ENCODE measurements around the gene S100A14.
"Not testable (repeated sequence)": the region's sequence is repeated elsewhere in the genome, so short reads cannot be mapped to it uniquely, and the experiment has no call there.

S100A14 gene

GRCh38 chr1:153616144-153616916, at the start of gene S100A14:
Gene S100A14, minus strand, starts transcription at chr1:153616325. Its CDS starts 467 bp downstream, at chr1:153615858.
- DNase-seq = no peak

DNA sequence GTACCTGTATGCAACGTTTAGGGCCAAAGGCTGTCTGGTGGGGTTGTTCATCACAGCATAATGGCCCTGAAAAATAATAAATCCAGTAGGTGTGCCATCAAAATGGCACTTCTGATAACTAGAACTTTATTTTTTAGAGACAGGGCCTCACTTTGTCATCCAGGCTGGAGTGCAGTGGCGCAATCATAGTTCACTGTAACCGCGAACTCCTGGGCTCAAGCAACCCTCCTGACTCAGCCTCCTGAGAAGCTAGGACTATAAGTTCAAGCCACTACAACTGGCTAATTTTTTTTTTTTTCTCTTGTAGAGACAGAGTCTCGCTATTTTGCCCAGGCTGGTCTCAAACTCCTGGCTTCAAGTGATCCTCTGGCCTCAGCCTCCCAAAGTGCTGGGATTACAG, 47.1 kb upstream of the S100A14 start:
- no peak for DNase-seq

DNA sequence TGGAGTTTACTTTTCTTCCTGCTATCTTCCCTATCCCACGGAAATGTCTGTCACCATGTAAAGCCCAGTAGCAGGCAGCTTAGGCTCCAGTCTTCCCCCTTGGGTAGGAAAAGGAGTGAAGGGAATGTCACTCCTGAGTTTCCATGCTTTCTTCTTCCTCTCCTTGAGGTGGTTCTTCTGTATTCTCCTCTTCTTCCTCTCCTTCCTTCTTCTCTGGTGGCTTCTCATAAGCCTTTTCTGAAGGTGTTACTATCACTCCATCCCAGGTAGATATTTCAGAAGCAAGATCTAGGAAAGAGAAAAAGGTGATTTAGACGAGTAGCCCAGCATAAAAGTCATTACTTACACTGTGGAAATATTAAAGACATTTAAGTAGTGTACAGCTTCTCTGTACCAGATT, 46.1 kb upstream of the S100A14 start:
- DNase-seq = no peak

GRCh38 chr1:153661111-153661708, 45.1 kb upstream of the S100A14 start:
- no peak for DNase-seq

DNA sequence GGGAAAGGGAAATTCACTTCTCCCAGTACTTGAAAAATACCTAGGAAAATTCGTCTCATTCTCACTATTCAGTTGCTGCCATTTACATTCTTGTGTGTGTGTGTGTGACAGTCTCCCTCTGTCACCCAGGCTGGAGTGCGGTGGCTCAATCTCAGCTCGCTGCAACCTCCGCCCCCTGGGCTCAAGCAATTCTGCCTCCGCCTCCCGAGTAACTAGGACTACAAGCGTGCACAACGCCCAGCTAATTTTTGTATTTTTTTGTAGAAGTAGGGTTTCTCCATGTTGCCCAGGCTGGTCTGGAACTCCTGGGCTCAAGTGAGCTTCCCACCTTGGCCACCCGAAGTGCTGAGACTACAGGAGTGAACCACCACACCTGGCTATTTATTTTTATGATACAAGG, 43.5 kb upstream of the S100A14 start:
- no peak for DNase-seq

- no peak for DNase-seq
Measured at GRCh38 chr1:153659175-153659534, 43.0 kb upstream of the S100A14 start.

GRCh38 chr1:153658400-153659174, 42.5 kb upstream of the S100A14 start, which contains the start of gene SNAPIN:
Gene SNAPIN, plus strand, starts transcription at chr1:153658703. Its CDS starts 41 bp downstream, at chr1:153658744.
- peak; percentile 97 for DNase-seq

DNA sequence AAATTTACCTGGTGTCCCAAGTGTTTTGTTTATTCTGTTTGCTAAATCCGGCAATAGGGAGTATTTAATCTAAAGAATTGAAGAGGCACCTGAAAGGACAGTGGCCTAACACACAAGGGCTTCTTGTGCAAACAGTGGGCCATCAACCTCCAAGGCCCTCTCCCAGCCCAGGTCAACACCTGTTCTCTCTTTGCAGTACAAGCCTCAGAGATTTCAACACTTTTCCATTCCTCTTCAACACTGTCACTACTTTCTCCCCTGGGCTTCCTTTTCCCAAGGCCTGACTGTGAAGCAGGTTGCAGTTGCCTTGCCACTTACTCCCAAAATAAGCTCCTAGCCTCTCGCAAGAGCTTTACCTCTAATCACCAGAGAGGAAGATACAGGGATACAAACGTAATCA, 39.2 kb upstream of the S100A14 start:
- no peak for DNase-seq

DNA sequence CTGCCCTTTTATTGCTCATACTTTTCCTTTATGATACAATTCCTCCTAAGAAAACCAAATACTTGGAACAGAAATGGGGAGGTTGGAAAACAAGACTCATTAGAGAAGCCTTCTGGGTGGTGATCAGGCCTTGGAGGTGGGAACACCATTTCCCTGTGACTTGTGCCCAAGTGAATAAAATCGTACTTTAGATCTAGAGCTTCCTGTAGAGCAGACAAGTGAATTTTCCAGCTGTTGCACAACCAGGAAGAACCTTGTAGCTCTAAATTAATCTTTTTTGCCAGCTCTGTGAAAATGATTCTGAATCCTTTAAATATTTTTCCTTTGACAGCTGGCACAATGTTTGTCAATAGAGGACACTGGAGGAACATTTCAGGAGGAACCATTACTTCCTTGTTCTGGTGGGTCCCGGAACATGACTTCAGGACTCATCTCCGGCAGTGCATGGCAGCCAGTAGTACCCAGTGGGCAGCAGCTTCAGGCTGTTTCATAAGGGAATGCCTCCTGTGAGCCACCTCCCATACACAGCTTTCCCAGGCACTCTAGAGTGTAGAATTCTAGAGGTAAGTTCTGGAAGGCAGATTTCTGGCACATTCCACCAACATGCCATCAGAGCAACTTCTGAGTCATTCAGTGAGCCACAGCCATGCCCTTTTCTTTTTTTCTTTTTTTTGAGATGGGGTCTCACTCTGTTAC, 36.8 kb upstream of the S100A14 start:
- DNase-seq = no peak

DNA sequence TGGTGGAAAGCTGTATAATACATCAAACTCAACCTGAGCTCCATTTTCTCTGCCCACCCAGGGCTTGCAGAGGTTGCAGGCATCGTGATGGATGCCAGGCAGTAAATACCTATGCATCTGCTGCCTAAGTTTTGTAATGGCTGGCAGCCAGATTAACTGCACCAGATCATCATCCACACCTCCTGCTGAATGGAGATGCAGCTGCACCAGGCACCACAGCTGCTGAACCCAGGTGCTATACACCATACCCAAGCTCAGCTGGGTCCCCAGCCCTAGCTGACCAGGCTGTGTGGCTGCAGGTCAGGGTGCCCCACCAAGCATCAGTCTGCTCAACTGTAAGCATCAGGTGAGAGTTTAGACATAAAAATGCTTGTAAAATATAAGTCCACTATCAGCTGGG, 35.6 kb upstream of the S100A14 start:
- peak; percentile 84 for DNase-seq

DNA sequence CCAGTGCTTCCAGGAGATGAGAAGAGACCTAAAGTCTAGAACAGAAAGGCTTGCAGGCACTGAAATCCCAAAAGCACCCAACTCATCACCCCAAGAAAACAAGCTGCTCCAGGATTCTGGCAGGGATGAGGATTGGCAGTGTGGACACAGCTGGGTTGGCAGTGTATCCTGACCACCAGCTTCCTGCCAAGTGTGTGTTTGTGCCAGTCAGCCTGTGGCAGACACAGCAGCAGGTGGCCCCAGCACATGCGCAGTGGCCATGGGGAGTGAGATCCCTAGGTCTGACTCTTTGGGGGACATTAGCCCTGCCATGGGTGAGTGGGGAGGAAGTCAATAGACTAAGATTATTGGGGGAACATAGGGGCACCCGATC, 33.7 kb upstream of the S100A14 start:
- peak; percentile 86 for DNase-seq

- peak; percentile 69 for DNase-seq
Measured at GRCh38 chr1:153649137-153649862, 33.2 kb upstream of the S100A14 start.

DNA sequence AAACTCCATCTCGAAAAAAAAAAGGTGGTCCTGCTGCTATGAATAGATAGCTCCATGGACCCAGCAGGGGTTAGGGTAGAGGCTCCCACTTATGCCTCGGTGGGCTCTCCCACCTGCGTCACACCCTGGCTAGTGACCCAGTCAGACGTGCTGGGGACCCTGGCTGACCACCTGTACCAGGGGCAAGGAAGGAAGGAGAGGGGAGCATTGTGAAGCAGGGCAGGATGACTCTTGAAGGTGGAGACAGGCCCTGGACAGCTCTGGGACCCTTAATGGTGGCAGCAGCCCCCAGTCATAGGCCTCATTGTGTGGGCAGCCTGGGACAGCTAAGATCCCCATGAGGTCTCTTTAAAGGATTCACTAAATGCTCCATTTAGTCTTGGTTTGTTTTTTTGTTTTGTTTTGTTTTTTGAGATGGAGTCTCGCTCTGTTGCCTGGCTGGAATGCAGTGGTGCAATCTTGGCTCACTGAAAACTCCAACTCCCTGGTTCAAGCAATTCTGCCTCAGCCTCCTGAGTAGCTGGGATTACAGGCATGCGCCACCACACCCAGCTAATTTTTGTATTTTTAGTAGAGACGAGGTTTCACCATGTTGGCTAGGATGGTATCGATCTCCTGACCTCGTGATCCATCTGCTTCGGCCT, 32.0 kb upstream of the S100A14 start:
- no peak for DNase-seq

DNA sequence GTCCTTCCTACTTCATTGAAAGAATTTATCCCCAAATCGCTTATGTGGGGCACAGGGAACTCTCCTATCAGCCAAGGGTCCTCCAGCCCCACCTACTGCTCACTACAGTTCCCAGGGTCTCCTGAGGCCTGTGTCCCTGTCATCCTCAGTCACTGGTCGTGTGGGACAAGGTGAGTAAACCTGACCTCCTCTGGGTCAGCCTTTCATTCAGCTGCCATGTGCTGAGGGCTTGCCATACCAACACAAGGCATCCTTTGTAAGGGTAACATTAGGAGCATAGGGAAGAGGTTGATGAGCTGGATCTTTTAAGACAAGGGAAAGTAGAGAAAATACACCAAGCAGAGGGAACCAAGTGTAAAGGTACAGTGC, 31.2 kb upstream of the S100A14 start:
- no peak for DNase-seq

DNA sequence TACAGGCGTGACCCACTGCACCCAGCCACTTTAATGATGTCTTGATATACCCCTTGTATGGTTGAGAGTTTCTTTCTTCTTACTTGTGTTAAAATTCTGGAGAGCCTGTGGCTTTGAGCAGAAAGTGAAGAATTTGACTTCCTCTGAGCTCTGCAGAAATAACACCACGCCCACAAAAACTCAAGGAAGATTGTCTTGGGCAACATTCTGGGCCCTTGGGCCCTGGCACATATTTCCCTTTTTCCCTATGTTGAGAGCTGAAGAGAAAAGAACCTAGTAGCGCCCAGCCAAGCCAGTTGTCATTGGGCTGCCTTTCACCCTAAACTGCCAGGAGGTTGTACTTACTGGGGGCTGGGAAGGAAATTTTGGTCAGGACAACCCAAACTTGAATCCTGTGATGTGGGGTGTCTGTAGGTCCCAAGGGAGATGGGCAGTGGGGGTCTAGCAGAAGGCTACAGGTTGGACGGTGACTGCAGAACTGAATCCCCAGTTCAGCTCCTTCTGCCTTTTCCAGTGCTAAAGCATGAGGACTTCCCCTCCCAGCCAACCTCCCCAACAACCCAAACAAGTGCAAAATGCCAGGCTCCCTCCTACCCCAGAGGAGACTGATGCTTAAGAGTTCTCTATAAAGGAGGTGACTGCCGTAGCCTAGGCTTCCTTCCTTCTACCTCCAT, 30.7 kb upstream of the S100A14 start:
- DNase-seq = no peak

DNA sequence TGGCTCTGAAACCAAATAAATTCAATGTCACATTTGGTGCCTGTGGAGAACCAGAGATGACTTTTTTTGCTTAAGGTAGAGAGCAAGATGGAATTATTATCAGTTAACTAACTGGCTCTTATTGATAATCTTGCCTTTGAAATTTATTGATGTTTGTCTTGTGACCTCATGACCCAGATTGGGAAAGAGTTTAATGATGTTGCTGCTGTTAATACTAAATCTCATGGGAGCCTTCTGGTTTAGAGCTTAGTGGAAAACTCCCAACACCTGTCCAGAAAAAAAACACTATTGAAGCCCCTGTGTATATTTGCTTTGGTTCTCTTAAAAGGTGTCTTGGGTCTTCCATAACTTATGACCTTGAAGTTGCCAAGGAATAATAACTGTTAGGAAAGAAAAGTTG, 27.7 kb upstream of the S100A14 start:
- no peak for DNase-seq

- DNase-seq = no peak
Measured at GRCh38 chr1:153643100-153643499, 27.0 kb upstream of the S100A14 start.

DNA sequence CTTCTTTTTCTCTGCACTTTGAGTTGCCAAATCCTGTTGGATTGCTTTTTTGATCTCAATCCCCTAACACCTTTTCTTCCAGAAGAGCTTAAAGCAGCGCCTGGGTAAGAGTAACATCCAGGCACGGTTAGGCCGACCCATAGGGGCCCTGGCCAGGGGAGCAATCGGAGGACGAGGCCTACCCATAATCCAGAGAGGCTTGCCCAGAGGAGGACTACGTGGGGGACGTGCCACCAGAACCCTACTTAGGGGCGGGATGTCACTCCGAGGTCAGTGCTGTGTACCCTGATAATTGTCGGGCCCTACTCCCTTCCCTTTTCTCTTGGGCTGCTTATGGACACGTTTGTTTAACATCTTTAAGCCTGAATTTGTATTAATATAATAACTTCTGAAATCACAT, 26.0 kb upstream of the S100A14 start:
- no peak for DNase-seq

- no peak for DNase-seq
Measured at GRCh38 chr1:153640861-153641260, 24.7 kb upstream of the S100A14 start.

DNA sequence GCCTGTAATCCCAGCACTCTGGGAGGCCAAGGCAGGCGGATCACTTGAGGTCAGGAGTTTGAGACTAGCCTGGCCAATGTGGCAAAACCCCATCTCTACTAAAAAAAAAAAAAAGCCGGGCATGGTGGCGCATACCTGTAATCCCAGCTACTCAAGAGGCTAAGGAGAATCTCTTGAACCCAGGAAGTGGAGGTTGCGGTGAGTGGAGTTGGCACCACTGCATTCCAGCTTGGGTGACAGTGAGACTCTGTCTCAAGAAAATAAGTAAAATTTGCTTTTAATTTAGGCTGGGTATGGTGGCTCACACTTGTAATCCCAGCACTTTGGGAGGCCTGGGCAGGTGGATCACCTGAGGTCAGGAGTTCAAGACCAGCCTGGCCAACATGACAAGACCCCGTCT, 24.1 kb upstream of the S100A14 start:
- DNase-seq = not testable (repeated sequence)

DNA sequence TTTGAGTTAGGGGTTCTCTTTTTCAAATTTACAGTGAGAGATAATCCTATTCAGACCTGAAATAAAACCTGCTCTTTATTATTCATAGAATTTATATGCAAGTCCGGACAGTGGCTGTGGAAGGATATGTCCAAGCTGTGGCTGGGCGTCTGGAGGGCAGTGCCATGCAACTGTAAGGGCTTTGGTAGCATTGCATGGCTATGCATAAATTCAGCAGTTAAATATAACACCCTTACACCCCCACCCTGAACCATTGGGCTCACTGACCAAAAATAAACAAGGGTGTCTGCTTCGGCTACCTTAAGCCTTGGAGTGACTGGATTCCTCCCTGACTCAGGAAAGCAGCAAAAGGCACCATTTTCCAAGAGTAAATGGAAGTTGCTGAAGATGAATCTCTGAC, 23.2 kb upstream of the S100A14 start:
- no peak for DNase-seq

DNA sequence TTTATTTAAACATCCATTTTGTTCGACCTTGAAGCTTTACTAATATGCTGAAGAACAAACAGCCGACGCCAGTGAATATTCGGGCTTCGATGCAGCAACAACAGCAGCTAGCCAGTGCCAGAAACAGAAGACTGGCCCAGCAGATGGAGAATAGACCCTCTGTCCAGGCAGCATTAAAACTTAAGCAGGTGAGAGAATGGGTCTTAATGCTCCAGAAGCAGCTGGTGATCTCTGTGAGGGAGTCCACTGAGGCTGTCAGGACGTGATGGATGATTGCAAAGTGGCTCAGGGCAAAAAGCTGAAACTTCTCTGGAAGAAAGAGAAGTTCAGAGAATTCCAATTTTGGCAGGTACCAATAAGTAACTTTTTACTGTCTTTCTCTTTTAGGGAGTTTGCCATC, 22.1 kb upstream of the S100A14 start:
- no peak for DNase-seq

All from RPMI8226 (cell line).